Measurements from ENCODE around the gene COTL1. TPM values are rescaled to one million over a fixed set of nuclear protein-coding genes. Genes with fewer than 3 reads are reported as not detected.

COTL1 gene
- total RNA-seq, 1 experiment from 2014 or later: 408 TPM

GRCh38 chr16:84548971-84549844, 68.7 kb downstream of the COTL1 start:
- CTCF ChIA-PET: no interaction called here
- intact Hi-C loops (cut with micrococcal nuclease): no loop called here
- DNase-seq: no peak
- ATAC-seq: no peak; the same call in 1 of the 2 replicates
- no peaks in the 10 kb centered on the region for H3K27me3 ChIP-seq (ENCODE audit: low read length)
- BruUV-seq (replicated peaks): no TSS peak
- H2AFZ ChIP-seq (ENCODE audit: low read length): no peak overlapping the region
- no peak overlapping the region for H3K4me2 ChIP-seq (ENCODE audit: low read length)
- H3F3A ChIP-seq (ENCODE audit: low read length, unreplicated experiment): no peaks in the 10 kb centered on the region
- no peak overlapping the region for H3K9ac ChIP-seq (ENCODE audit: low read length)
- H4K20me1 ChIP-seq (ENCODE audit: low read length): no peaks in the 10 kb centered on the region
- no peak overlapping the region for H3K4me3 ChIP-seq (ENCODE audit: low read length)
- H3K36me3 ChIP-seq (ENCODE audit: low read depth, low read length): no peaks in the 10 kb centered on the region
- H3K79me2 ChIP-seq (ENCODE audit: low read length): no peaks in the 10 kb centered on the region
- TF ChIP-seq, protein P1, sequence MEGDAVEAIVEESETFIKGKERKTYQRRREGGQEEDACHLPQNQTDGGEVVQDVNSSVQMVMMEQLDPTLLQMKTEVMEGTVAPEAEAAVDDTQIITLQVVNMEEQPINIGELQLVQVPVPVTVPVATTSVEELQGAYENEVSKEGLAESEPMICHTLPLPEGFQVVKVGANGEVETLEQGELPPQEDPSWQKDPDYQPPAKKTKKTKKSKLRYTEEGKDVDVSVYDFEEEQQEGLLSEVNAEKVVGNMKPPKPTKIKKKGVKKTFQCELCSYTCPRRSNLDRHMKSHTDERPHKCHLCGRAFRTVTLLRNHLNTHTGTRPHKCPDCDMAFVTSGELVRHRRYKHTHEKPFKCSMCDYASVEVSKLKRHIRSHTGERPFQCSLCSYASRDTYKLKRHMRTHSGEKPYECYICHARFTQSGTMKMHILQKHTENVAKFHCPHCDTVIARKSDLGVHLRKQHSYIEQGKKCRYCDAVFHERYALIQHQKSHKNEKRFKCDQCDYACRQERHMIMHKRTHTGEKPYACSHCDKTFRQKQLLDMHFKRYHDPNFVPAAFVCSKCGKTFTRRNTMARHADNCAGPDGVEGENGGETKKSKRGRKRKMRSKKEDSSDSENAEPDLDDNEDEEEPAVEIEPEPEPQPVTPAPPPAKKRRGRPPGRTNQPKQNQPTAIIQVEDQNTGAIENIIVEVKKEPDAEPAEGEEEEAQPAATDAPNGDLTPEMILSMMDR (conservative IDR thresholded peaks at IDR 0.05; ENCODE audit: low read depth, low read length): no peak
- TF ChIP-seq EZH2 (IDR thresholded peaks at IDR 0.05; ENCODE audit: low read length, unreplicated experiment) (no peak), EZH2phosphoT487 (IDR thresholded peaks at IDR 0.05; ENCODE audit: borderline replicate concordance, low read length) (no peak)
- POLR2A ChIA-PET (ENCODE audit: unreplicated experiment): no interaction called here
- no peaks in the 10 kb centered on the region for H3K4me1 ChIP-seq (ENCODE audit: insufficient read depth, low read length)
- no peaks in the 10 kb centered on the region for H3K9me3 ChIP-seq (ENCODE audit: low read length)
- H3K9me2 ChIP-seq (replicated peaks; ENCODE audit: low read length): no peaks in the 10 kb centered on the region
- H3K27ac ChIP-seq (ENCODE audit: low read length): no peak overlapping the region

- no peaks in the 10 kb centered on the region for H4K20me1 ChIP-seq (ENCODE audit: low read length)
- no peaks in the 10 kb centered on the region for H3K9me3 ChIP-seq (ENCODE audit: low read length)
- H3K27me3 ChIP-seq (ENCODE audit: low read length): no peaks in the 10 kb centered on the region
- DNase-seq (no peak), ATAC-seq (no peak)
- no peak overlapping the region for H3K27ac ChIP-seq (ENCODE audit: low read length)
- CTCF ChIA-PET: no interaction called here
- no peaks in the 10 kb centered on the region for H3K79me2 ChIP-seq (ENCODE audit: low read length)
- H3K36me3 ChIP-seq (ENCODE audit: low read depth, low read length): no peaks in the 10 kb centered on the region
- BruUV-seq (replicated peaks): no TSS peak
- no peaks in the 10 kb centered on the region for H3K9me2 ChIP-seq (replicated peaks; ENCODE audit: low read length)
- H3K4me2 ChIP-seq (ENCODE audit: low read length): no peak overlapping the region
- H3K9ac ChIP-seq (ENCODE audit: low read length): no peak overlapping the region
- no peak for TF ChIP-seq EZH2phosphoT487 (IDR thresholded peaks at IDR 0.05; ENCODE audit: borderline replicate concordance, low read length)
- no peak for TF ChIP-seq EZH2 (IDR thresholded peaks at IDR 0.05; ENCODE audit: low read length, unreplicated experiment)
- TF ChIP-seq, protein P1 (conservative IDR thresholded peaks at IDR 0.05; ENCODE audit: low read depth, low read length): no peak
- H2AFZ ChIP-seq (ENCODE audit: low read length): no peak overlapping the region
- no peaks in the 10 kb centered on the region for H3K4me1 ChIP-seq (ENCODE audit: insufficient read depth, low read length)
- no peak overlapping the region for H3K4me3 ChIP-seq (ENCODE audit: low read length)
- no peaks in the 10 kb centered on the region for H3F3A ChIP-seq (ENCODE audit: low read length, unreplicated experiment)
- intact Hi-C loops (cut with micrococcal nuclease): no loop called here
- POLR2A ChIA-PET (ENCODE audit: unreplicated experiment): no interaction called here
These were observed 69.4 kb downstream of the COTL1 start for GRCh38 chr16:84548508-84548907.

GRCh38 chr16:84547546-84548061, 70.3 kb downstream of the COTL1 start:
- Histone ChIP-seq H3K9me3 (ENCODE audit: low read length) (no peaks in the 10 kb centered on the region), H3K27me3 (ENCODE audit: low read length) (no peaks in the 10 kb centered on the region), H3K27ac (ENCODE audit: low read length) (no peak overlapping the region), H3K4me1 (ENCODE audit: insufficient read depth, low read length) (no peaks in the 10 kb centered on the region), H3K4me2 (ENCODE audit: low read length) (no peak overlapping the region), H3K9me2 (replicated peaks; ENCODE audit: low read length) (no peaks in the 10 kb centered on the region), H3F3A (ENCODE audit: low read length, unreplicated experiment) (no peaks in the 10 kb centered on the region), H3K9ac (ENCODE audit: low read length) (no peak overlapping the region), H3K4me3 (ENCODE audit: low read length) (no peak overlapping the region), H4K20me1 (ENCODE audit: low read length) (no peaks in the 10 kb centered on the region), H2AFZ (ENCODE audit: low read length) (no peak overlapping the region), H3K79me2 (ENCODE audit: low read length) (no peaks in the 10 kb centered on the region), H3K36me3 (ENCODE audit: low read depth, low read length) (no peaks in the 10 kb centered on the region)
- ATAC-seq (no peak), DNase-seq (no peak)
- POLR2A ChIA-PET (ENCODE audit: unreplicated experiment): no interaction called here
- TF ChIP-seq EZH2 (IDR thresholded peaks at IDR 0.05; ENCODE audit: low read length, unreplicated experiment) (no peak), EZH2phosphoT487 (IDR thresholded peaks at IDR 0.05; ENCODE audit: borderline replicate concordance, low read length) (no peak)
- TF ChIP-seq, protein P1 (conservative IDR thresholded peaks at IDR 0.05; ENCODE audit: low read depth, low read length): no peak
- intact Hi-C loops (cut with micrococcal nuclease): no loop called here
- CTCF ChIA-PET: no interaction called here
- no TSS peak for BruUV-seq (replicated peaks)
